Glomerular endothelial cell (primary cell): ENCODE data around the gene RIC1. TPM values are rescaled to one million over a fixed set of nuclear protein-coding genes. Genes with fewer than 3 reads are reported as not detected.
"Not testable (repeated sequence)": the region's sequence is repeated elsewhere in the genome, so short reads cannot be mapped to it uniquely, and the experiment has no call there.

Experiments
- DNase-seq: peaks from one replicate; pipeline ENCODE4 v3.0.0-alpha.2; 2011; ENCODE audit warnings: low read depth, low spot score; ENCODE audit errors: extremely low read depth
- total RNA-seq: library from RNA; depleted of rRNA; stranded (reverse); fragments of >200 nt; gene quantifications from 2 replicates; pipeline ENCODE4 v1.2.3, GENCODE V29; 2015

The RIC1 gene
- 23.1 and 36.7 TPM in 2 replicates for total RNA-seq

GRCh38 chr9:5628530-5629311 lies at the start of gene RIC1:
RIC1 (plus strand) TSS chr9:5629107; CDS start chr9:5629310, 203 bp downstream.
- no peak for DNase-seq

GRCh38 chr9:5579881-5580280 lies 49.0 kb upstream of the RIC1 start:
- no peak for DNase-seq

- no peak for DNase-seq
Observed at GRCh38 chr9:5580650-5581049, 48.3 kb upstream of the RIC1 start.

GRCh38 chr9:5581706-5582105 lies 47.2 kb upstream of the RIC1 start:
- not testable (repeated sequence) for DNase-seq

- no peak for DNase-seq
Observed at GRCh38 chr9:5582835-5583195, 46.1 kb upstream of the RIC1 start.

GRCh38 chr9:5586391-5586802 lies 42.5 kb upstream of the RIC1 start:
- DNase-seq, result no peak

- DNase-seq, result no peak
Observed at GRCh38 chr9:5587024-5587423, 41.9 kb upstream of the RIC1 start.

GRCh38 chr9:5592231-5592630 lies 36.7 kb upstream of the RIC1 start:
- DNase-seq, result no peak

- no peak for DNase-seq
Observed at GRCh38 chr9:5592904-5593303, 36.0 kb upstream of the RIC1 start.

GRCh38 chr9:5593904-5594303 lies 35.0 kb upstream of the RIC1 start:
- no peak for DNase-seq

GRCh38 chr9:5596173-5596572 lies 32.7 kb upstream of the RIC1 start:
- no peak for DNase-seq

GRCh38 chr9:5608298-5609225 lies 20.3 kb upstream of the RIC1 start:
- DNase-seq, result no peak

GRCh38 chr9:5609226-5609596 lies 19.7 kb upstream of the RIC1 start:
- no peak for DNase-seq

GRCh38 chr9:5610491-5610890 lies 18.4 kb upstream of the RIC1 start:
- no peak for DNase-seq

- DNase-seq, result no peak
Observed at GRCh38 chr9:5611321-5612184, 17.4 kb upstream of the RIC1 start.

GRCh38 chr9:5612185-5612530 lies 16.7 kb upstream of the RIC1 start:
- DNase-seq, result no peak

GRCh38 chr9:5614192-5614591 lies 14.7 kb upstream of the RIC1 start:
- DNase-seq, result no peak

- DNase-seq, result no peak
Observed at GRCh38 chr9:5614985-5615384, 13.9 kb upstream of the RIC1 start.

GRCh38 chr9:5617749-5618148 lies 11.2 kb upstream of the RIC1 start:
- DNase-seq, result no peak

- DNase-seq, result no peak
Observed at GRCh38 chr9:5620494-5620893, 8.4 kb upstream of the RIC1 start.

- DNase-seq, result no peak
Observed at GRCh38 chr9:5621327-5621726, 7.6 kb upstream of the RIC1 start.
